BJ (cell line): ENCODE results near the gene TPSG1. TPM values are rescaled to one million over a fixed set of nuclear protein-coding genes. Genes with fewer than 3 reads are reported as not detected.
"Not testable (repeated sequence)": the region's sequence is repeated elsewhere in the genome, so short reads cannot be mapped to it uniquely, and the experiment has no call there.

Experiments used
- CTCF ChIA-PET: fragments of 350-600 bp; formaldehyde crosslinking; extraction: SDS; loops from one replicate; lab custom pipeline; 2021; ENCODE audit warnings: antibody characterized with exemption, inconsistent platforms; lab: Yijun Ruan, JAX
- POLR2A ChIA-PET: fragments of 300-600 bp; sonication (Branson Sonifier 250); formaldehyde crosslinking; extraction: SDS; loops from one replicate; lab custom pipeline; 2021; ENCODE audit warnings: antibody characterized with exemption; lab: Charles Lee
- DNase-seq: peaks from one replicate; pipeline ENCODE4 v3.0.0-alpha.2; 2011; ENCODE audit warnings: low read depth
- H3K27me3 ChIP-seq: 2 replicates; pipeline ENCODE4 v1.6.0; 2011; ENCODE audit warnings: low read length; ENCODE audit not compliant: control insufficient read depth, insufficient read depth
- H3K36me3 ChIP-seq: 2 replicates; pipeline ENCODE4 v1.5.1; 2011; ENCODE audit warnings: low read length; ENCODE audit not compliant: control insufficient read depth, insufficient read depth
- H3K4me3 ChIP-seq: 2 replicates; pipeline ENCODE4 v1.5.1; 2011; ENCODE audit warnings: low read depth, mild to moderate bottlenecking, control low read depth, low read length
- CTCF ChIP-seq: IDR thresholded peaks from 2 replicates; pipeline ENCODE4 v1.5.1; 2011; ENCODE audit warnings: low read depth, mild to moderate bottlenecking, control low read depth, inconsistent platforms, low read length, moderate library complexity; ENCODE audit not compliant: insufficient read depth
- polyA plus RNA-seq: library from polyadenylated mRNA; depleted of rRNA; stranded (reverse); fragments of >200 nt; gene quantifications from 2 replicates; pipeline ENCODE4 v1.2.3, GENCODE V29; 2011

Gene TPSG1
- polyA plus RNA-seq, 1 experiment, result not detected

- POLR2A ChIA-PET, result no interaction called here
- CTCF ChIA-PET, result no interaction called here
- Histone ChIP-seq H3K27me3 (peaks cover 22% of the 10 kb centered on the region), H3K4me3 (no peak overlapping the region), H3K36me3 (no peaks in the 10 kb centered on the region)
- no peak for TF ChIP-seq CTCF
- no peak for DNase-seq
Measured at GRCh38 chr16:1256874-1257322, 31.8 kb upstream of the TPSG1 start.

- DNase-seq, CTCF ChIA-PET, H3K36me3 ChIP-seq, H3K4me3 ChIP-seq, POLR2A ChIA-PET: not testable (repeated sequence)
- peaks cover 17% of the 10 kb centered on the region for H3K27me3 ChIP-seq
Measured at GRCh38 chr16:1256296-1256873, 31.3 kb upstream of the TPSG1 start.

DNA sequence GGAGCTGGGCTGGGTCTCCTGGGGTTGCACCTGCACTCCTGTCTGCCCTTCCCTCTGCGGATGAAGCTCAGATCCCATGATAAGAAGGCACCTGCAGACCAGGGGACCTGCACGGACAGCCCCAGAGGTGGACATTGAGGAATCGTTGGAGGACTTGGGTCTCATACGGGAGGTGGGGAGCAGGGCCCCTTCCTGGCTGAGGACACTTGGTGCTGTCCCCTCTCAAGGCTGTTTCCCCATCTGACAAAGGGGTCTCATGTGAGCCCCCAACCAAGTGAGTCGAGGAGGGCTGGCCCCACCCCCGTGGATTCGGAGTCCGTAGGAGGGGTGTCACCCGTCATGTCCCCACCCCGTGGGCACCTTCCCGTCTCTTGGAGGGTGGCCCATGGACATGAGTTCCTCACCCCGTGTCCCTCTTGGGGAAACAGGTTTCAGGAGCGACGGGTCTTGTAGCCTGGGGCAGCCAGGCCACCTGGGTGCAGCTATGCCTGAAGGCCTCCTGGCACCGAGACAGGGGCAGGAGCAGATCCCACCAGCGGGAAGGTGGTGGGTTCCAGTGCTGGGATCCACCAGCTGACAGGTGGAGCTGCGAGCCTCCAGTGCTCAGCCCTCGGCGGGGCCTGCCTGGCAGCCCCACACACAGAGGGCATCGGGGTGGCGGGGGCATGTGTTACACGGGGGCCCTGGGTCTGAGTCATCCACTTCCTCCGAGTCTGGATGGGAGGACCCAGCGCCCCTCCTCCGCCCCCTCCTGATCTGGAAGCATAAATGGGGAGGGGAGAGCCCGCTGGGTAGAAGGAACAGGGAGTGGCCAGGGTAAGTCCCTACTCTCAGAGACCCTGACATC is 30.4 kb upstream of the TPSG1 start, which contains the start of gene TPSD1:
Gene TPSD1 (plus strand): TSS at position 794 of the 847 bp plus-strand sequence. CDS start 212 bp downstream, outside the sequence.
- POLR2A ChIA-PET, H3K36me3 ChIP-seq, CTCF ChIA-PET, DNase-seq, H3K4me3 ChIP-seq: not testable (repeated sequence)
- H3K27me3 ChIP-seq, result peaks cover 13% of the 10 kb centered on the region; the same call in 1 of the 2 replicates

DNA sequence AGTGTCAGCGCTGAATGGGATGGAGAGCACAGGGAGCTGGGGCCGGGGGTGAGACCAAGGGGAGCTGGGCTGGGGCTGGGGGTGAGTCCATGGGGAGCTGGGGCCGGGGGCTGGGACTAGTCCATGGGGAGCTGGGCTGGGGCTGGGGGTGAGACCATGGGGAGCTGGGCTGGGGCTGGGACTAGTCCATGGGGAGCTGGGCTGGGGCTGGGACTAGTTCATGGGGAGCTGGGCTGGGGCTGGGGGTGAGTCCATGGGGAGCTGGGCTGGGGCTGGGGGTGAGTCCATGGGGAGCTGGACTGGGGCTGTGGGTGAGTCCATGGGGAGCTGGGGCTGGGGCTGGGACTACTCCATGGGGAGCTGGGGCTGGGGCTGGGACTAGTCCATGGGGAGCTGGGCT is 29.8 kb upstream of the TPSG1 start:
- CTCF ChIA-PET, POLR2A ChIA-PET, H3K27me3 ChIP-seq: not testable (repeated sequence)

GRCh38 chr16:1253701-1254364 is 28.8 kb upstream of the TPSG1 start:
- DNase-seq, CTCF ChIA-PET, POLR2A ChIA-PET, H3K36me3 ChIP-seq, H3K4me3 ChIP-seq, H3K27me3 ChIP-seq: not testable (repeated sequence)

More for the DNA sequence above, 29.8 kb upstream of the TPSG1 start:
- H3K4me3 ChIP-seq, DNase-seq, H3K36me3 ChIP-seq: not testable (repeated sequence)

DNA sequence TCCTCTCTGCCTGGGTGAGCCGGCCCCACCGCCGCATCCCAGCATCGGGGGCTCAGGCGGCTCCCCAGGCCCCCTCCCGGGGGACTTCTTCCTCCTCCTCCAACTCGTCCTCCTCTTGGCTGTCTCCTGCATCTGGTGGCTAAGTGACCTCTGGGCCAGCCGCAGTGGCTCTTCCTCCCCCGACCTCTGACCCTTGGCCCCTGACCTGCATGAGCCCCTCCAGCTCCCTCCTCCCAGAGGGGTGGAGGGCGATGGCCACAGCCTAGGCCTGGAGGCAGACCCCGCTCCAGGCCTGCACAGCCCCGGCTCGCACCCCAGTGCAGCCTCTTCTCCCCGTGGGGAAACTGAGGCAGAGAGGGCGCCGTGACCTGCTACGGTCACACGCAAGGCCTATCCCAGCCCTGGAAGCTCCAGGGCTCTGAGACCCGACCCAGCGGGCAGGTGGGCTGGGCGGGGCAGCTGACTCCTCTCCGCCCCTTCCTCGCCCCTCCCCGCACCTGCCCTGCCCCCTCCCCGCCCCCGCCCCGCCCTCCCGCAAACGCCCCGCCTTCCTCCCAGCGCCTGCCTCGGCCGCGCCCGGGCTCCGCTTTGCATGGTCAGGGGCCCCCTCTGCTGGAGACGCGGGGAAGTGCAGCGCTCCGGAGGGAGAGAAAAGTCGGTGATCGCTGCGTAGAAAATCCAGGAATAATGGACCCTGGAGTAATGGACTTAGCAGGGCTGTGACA is 24.1 kb upstream of the TPSG1 start:
- H3K27me3 ChIP-seq, POLR2A ChIA-PET, DNase-seq, H3K4me3 ChIP-seq, H3K36me3 ChIP-seq, CTCF ChIA-PET: not testable (repeated sequence)

DNA sequence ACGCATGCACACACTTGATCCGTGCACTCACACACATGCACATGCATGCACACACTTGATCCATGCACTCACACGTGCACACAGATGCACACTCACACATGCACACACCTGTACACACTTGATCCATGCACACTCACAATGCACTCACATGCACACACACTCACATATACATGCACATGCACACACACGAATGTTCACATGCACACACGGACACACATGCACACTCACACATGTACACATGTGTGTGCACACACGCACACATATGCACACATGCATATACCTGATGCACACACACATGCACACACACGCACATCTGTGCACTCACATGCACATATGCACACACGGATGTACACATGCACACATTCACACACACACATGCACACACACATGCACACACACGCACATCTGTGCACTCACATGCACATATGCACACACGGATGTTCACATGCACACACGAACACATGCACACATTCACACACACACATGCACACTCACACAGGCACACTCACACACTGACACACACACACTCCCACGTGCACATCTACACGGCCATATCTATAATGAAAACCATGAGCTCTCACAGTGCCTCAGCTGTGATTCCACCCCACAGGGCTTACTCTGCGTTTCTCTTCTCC is 23.0 kb upstream of the TPSG1 start:
- CTCF ChIA-PET, POLR2A ChIA-PET: not testable (repeated sequence)

More for the DNA sequence above, 23.0 kb upstream of the TPSG1 start:
- H3K36me3 ChIP-seq, DNase-seq, H3K4me3 ChIP-seq, H3K27me3 ChIP-seq: not testable (repeated sequence)
